HepG2 (cell line): Measurements from ENCODE around the gene ESRRB. TPM values are rescaled to one million over a fixed set of nuclear protein-coding genes. Genes with fewer than 3 reads are reported as not detected.

ENCODE experiments used
- ATAC-seq: fragments of 200-7000 bp; cut with Tn5 transposase; 3 replicates; pipeline ENCODE4 v1.9.1; 2020; ENCODE audit warnings: mild to moderate bottlenecking, moderate library complexity
- BruUV-seq: library from RNA; stranded (reverse); fragments of 400-500 nt; replicated peaks from 2 replicates; lab custom pipeline; 2021; lab: Mats Ljungman, UMichigan
- CTCF ChIA-PET: fragments of 300-600 bp; formaldehyde crosslinking; extraction: SDS; loops from one replicate; lab custom pipeline; 2021; ENCODE audit warnings: low total read pairs, inconsistent platforms, low intra/inter-chr PET ratio; lab: Yijun Ruan, JAX
- POLR2A ChIA-PET: fragments of 350-600 bp; sonication (Branson Sonifier 250); formaldehyde crosslinking; loops from one replicate; lab custom pipeline; 2020; ENCODE audit warnings: antibody characterized with exemption, inconsistent platforms; lab: Yijun Ruan, JAX
- DNase-seq: peaks from one replicate; pipeline ENCODE4 v3.0.0-alpha.2; 2015; ENCODE audit warnings: low spot score
- FAIRE-seq: peaks from 3 replicates; lab custom pipeline; 2011; peaks lifted over from hg19 to GRCh38; lab: Jason Lieb, UNC
- H2AFZ ChIP-seq: one replicate; pipeline ENCODE4 v1.6.1; 2011; ENCODE audit warnings: low read length, inconsistent platforms
- H3K27ac ChIP-seq: fragments of 300-600 bp; 3 replicates; pipeline ENCODE4 v1.8.0; 2011; ENCODE audit warnings: mixed run types, mild to moderate bottlenecking, mixed read lengths, low read length, inconsistent platforms; ENCODE audit not compliant: insufficient read depth; ENCODE audit errors: extremely low read length
- H3K27me3 ChIP-seq, 2 experiments: fragments of 200-600 bp in 1 of 2; 2 replicates in 1 of 2; 3 replicates in 1 of 2; pipeline versions ENCODE4 v1.6.0 to v1.8.0; 2011; ENCODE audit warnings: low read length in 2 of 2, mild to moderate bottlenecking in 2 of 2, moderate library complexity in 2 of 2, inconsistent platforms in 1 of 2; ENCODE audit not compliant: insufficient read depth in 2 of 2, control insufficient read depth in 1 of 2
- H3K36me3 ChIP-seq, 2 experiments: fragments of 200-600 bp in 1 of 2; replicated peaks in 1 of 2; 2 replicates in 1 of 2; 3 replicates in 1 of 2; pipeline versions ENCODE4 v1.5.1 to v1.8.0; 2011; ENCODE audit warnings: low read length in 2 of 2, inconsistent platforms in 1 of 2; ENCODE audit not compliant: insufficient read depth in 2 of 2, control insufficient read depth in 1 of 2
- H3K4me1 ChIP-seq: 2 replicates; pipeline ENCODE4 v1.5.1; 2012; ENCODE audit warnings: low read length, inconsistent platforms; ENCODE audit not compliant: insufficient read depth
- H3K4me2 ChIP-seq: 2 replicates; pipeline ENCODE4 v1.6.0; 2011; ENCODE audit warnings: low read depth, low read length, inconsistent platforms
- H3K4me3 ChIP-seq, 3 experiments: fragments of 200-600 bp in 1 of 3; sonication (generic), shearing (Covaris generic) in 1 of 3; replicated peaks in 1 of 3; 2 replicates each; pipeline ENCODE4 v1.5.1; 2011 to 2016; ENCODE audit warnings: low read length in 3 of 3, inconsistent platforms in 2 of 3, low read depth in 2 of 3, mild to moderate bottlenecking in 2 of 3, control low read depth in 1 of 3, mixed read lengths in 1 of 3; ENCODE audit not compliant: insufficient read depth in 1 of 3
- H3K79me2 ChIP-seq: one replicate; pipeline ENCODE4 v1.6.1; 2011; ENCODE audit warnings: low read length, inconsistent platforms; ENCODE audit not compliant: insufficient read depth
- H3K9ac ChIP-seq: 2 replicates; pipeline ENCODE4 v1.6.0; 2011; ENCODE audit warnings: mild to moderate bottlenecking, low read depth, low read length, inconsistent platforms; ENCODE audit not compliant: insufficient read depth
- H3K9me3 ChIP-seq: 2 replicates; pipeline ENCODE4 v1.5.1; 2012; ENCODE audit warnings: mild to moderate bottlenecking, low read length
- H4K20me1 ChIP-seq: 2 replicates; pipeline ENCODE4 v1.6.0; 2011; ENCODE audit warnings: inconsistent platforms, mild to moderate bottlenecking, low read length, moderate library complexity; ENCODE audit not compliant: insufficient read depth
- ARNT ChIP-seq: fragments of 450-650 bp; IDR thresholded peaks from 2 replicates; pipeline ENCODE4 v1.6.1; 2017
- ATF7 ChIP-seq, 2 experiments: fragments of 450-650 bp in 1 of 2; sonication (generic) in 1 of 2; formaldehyde crosslinking in 1 of 2; IDR thresholded peaks; 2 replicates each; pipeline versions ENCODE4 v1.4.0 to v1.6.1; 2016 to 2020; ENCODE audit warnings: antibody characterized with exemption in 1 of 2, mild to moderate bottlenecking in 1 of 2, missing genetic modification reagents in 1 of 2
- CREB1 ChIP-seq, 2 experiments: fragments of 450-650 bp in 1 of 2; IDR thresholded peaks; 2 replicates each; pipeline ENCODE4 v1.6.1; 2016 to 2017; ENCODE audit warnings: control low read depth in 1 of 2, mild to moderate bottlenecking in 1 of 2, missing compliant biosample characterization in 1 of 2, missing genetic modification characterization in 1 of 2
- JUN ChIP-seq: sonication (generic); formaldehyde crosslinking; IDR thresholded peaks from 2 replicates; pipeline ENCODE4 v1.4.0; 2020; ENCODE audit warnings: mild to moderate bottlenecking, missing genetic modification reagents
- NR2F1 ChIP-seq, 2 experiments: fragments of 450-650 bp in 1 of 2; formaldehyde crosslinking in 1 of 2; IDR thresholded peaks; 2 replicates each; pipeline versions ENCODE4 v1.5.0 to v1.6.1; 2016 to 2020; ENCODE audit warnings: mild to moderate bottlenecking in 1 of 2, missing compliant biosample characterization in 1 of 2, missing genetic modification reagents in 1 of 2, moderate library complexity in 1 of 2
- SP2 ChIP-seq: sonication (generic); formaldehyde crosslinking; IDR thresholded peaks from 2 replicates; pipeline ENCODE4 v1.5.1; 2020; ENCODE audit warnings: mild to moderate bottlenecking, missing genetic modification reagents
- ZNF260 ChIP-seq: sonication (generic); formaldehyde crosslinking; IDR thresholded peaks from 2 replicates; pipeline ENCODE4 v1.4.0; 2020; ENCODE audit warnings: missing genetic modification reagents, low read depth, mild to moderate bottlenecking, borderline replicate concordance
- ZNF550 ChIP-seq: sonication (generic); formaldehyde crosslinking; IDR thresholded peaks from 2 replicates; pipeline ENCODE4 v1.4.0; 2020; ENCODE audit warnings: mild to moderate bottlenecking, missing genetic modification reagents, borderline replicate concordance
- ZNF777 ChIP-seq: sonication (generic); formaldehyde crosslinking; IDR thresholded peaks from 2 replicates; pipeline ENCODE4 v1.4.0; 2020; ENCODE audit warnings: missing genetic modification reagents
- WGBS: methylation state at CpG from one replicate; pipeline ENCODE4 v1.1.6; 2017; ENCODE audit warnings: low lambda C conversion rate; 5-methylcytosine and 5-hydroxymethylcytosine counted together
- in situ Hi-C: cut with HindIII; loops from 2 replicates; pipeline ENCODE4 v1.10.0; 2017; ENCODE audit warnings: low pct_unique_long_range_greater_than_20kb; ENCODE audit not compliant: extremely low pct_ligation_motif_present
- intact Hi-C: fragments of 100-400 bp; cut with micrococcal nuclease; formaldehyde crosslinking; loops from one replicate; pipeline ENCODE4 v1.10.0; 2022; ENCODE audit not compliant: unreplicated experiment
- polyA plus RNA-seq, 8 experiments: library from polyadenylated mRNA; depleted of rRNA in 3 of 8; stranded (reverse) in 7 of 8; unstranded in 1 of 8; fragments of >200 nt; fragmentation: Illumina TruSeq in 4 of 8; extraction: Trizol in 4 of 8; gene quantifications; 2 replicates each; pipeline versions ENCODE4 v1.2.1 to v1.2.3, GENCODE V29; 2011 to 2016; ENCODE audit warnings: low read depth in 4 of 8, missing spikeins in 1 of 8, mixed read lengths in 1 of 8; ENCODE audit not compliant: insufficient read depth in 1 of 8
- total RNA-seq, 5 experiments: library from RNA; depleted of rRNA; stranded (reverse); fragments of >200 nt; fragmentation: Illumina TruSeq; extraction: Trizol; gene quantifications; 2 replicates each; pipeline ENCODE4 v1.2.3, GENCODE V29; 2016; ENCODE audit warnings: low read depth in 1 of 5
- TF ChIP-seq, protein P1 (sequence below): sonication (generic); formaldehyde crosslinking; IDR thresholded peaks from 2 replicates; pipeline ENCODE4 v1.4.0; 2020; ENCODE audit warnings: missing genetic modification reagents; ENCODE audit errors: not compliant biosample characterization
- TF ChIP-seq, protein P2 (sequence below): sonication (generic); formaldehyde crosslinking; IDR thresholded peaks from 2 replicates; pipeline ENCODE4 v1.4.0; 2020; ENCODE audit warnings: missing genetic modification reagents

Gene ESRRB
- total and polyA plus RNA-seq, 2 of the 13 experiments (the other 11 are each of a cell fraction or from before 2014, with no cell fraction given) = 0.04 to 0.33 TPM

DNA sequence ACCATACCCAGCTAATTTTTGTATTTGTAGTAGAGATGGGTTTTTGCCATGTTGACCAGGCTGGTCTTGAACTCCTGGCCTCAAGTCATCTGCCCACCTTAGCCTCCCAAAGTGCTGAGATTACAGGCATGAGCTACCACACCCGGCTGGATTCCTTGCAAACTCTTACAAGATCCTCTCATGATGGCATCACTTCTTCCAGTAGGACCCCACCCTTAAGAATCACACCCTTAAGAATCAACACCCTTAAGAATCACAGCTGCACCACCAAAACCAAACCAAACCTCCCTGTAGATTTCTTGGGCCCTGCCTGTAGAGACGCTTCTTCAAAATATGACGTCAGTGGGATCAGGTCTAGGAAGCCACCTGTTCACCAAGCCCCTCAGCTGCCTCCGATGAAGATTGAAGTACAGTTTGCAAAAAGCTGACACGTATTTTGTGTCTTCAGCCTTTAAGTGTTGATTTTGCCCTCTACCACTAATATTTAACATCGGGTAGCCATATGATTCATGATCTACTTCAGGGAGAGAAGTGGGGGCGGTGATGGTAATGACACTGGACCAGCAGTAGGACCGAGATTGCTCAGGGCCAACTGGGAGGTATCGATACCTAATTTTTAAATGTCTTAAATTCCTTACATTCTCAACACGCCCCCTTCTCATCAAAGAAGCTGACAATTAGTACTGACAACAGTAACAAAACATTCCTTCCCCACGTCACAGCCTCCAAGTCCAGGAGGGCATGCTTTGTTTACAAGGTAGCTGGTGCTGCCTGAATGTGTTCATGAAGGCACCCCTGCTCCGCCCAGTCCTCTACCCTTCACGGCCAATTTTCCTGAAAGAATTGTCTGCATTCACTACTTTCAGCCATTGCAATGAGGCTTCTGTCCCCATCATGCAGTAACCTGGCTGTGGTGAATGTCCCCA is 57.2 kb downstream of the ESRRB start:
- in situ Hi-C loops (no loop called here), intact Hi-C loops (no loop called here)
- H3K9me3 ChIP-seq = no peaks in the 10 kb centered on the region
- H3K36me3 ChIP-seq = no peaks in the 10 kb centered on the region
- H3K4me1 ChIP-seq = no peaks in the 10 kb centered on the region
- no peak overlapping the region for H3K9ac ChIP-seq
- H3K27me3 ChIP-seq = peaks cover 1 to 9% of the 10 kb centered on the region in 2 experiments; a peak in 3 of 5 replicates
- CTCF ChIA-PET = no interaction called here
- no peaks in the 10 kb centered on the region for H3K79me2 ChIP-seq
- WGBS = 24% methylated on average over 13 of the region's 13 CpGs
- H3K4me3 ChIP-seq = no peak overlapping the region
- no peak for FAIRE-seq
- H4K20me1 ChIP-seq = no peaks in the 10 kb centered on the region
- POLR2A ChIA-PET = no interaction called here
- no TSS peak for BruUV-seq
- H2AFZ ChIP-seq = no peak overlapping the region
- TF ChIP-seq, protein P1, sequence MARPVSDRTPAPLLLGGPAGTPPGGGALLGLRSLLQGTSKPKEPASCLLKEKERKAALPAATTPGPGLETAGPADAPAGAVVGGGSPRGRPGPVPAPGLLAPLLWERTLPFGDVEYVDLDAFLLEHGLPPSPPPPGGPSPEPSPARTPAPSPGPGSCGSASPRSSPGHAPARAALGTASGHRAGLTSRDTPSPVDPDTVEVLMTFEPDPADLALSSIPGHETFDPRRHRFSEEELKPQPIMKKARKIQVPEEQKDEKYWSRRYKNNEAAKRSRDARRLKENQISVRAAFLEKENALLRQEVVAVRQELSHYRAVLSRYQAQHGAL (CRISPR knock-in tag) = no peak
- TF ChIP-seq JUN (CRISPR knock-in tag) (no peak), ATF7 (IDR thresholded peaks at IDR 0.05) (peak; percentile 84), ATF7 (CRISPR knock-in tag; IDR thresholded peaks at IDR 0.05) (no peak), SP2 (no peak), ZNF260 (no peak), ZNF777 (CRISPR knock-in tag) (no peak), NR2F1 (CRISPR knock-in tag; IDR thresholded peaks at IDR 0.05) (no peak), ARNT (no peak), CREB1 (IDR thresholded peaks at IDR 0.05) (peak; percentile 84), CREB1 (CRISPR knock-in tag; IDR thresholded peaks at IDR 0.05) (no peak), ZNF550 (CRISPR knock-in tag) (no peak)
- TF ChIP-seq, protein P2, sequence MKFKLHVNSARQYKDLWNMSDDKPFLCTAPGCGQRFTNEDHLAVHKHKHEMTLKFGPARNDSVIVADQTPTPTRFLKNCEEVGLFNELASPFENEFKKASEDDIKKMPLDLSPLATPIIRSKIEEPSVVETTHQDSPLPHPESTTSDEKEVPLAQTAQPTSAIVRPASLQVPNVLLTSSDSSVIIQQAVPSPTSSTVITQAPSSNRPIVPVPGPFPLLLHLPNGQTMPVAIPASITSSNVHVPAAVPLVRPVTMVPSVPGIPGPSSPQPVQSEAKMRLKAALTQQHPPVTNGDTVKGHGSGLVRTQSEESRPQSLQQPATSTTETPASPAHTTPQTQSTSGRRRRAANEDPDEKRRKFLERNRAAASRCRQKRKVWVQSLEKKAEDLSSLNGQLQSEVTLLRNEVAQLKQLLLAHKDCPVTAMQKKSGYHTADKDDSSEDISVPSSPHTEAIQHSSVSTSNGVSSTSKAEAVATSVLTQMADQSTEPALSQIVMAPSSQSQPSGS (CRISPR knock-in tag) = no peak
- H3K4me2 ChIP-seq = no peak overlapping the region
- no peak for DNase-seq
- H3K27ac ChIP-seq = no peak overlapping the region
- ATAC-seq = peak; percentile 26; the same call in 1 of the 3 replicates
